Upper lobe of left lung (tissue), 6 donors: ENCODE results near the gene CACNA1H. TPM values are rescaled to one million over a fixed set of nuclear protein-coding genes. Genes with fewer than 3 reads are reported as not detected.

ENCODE experiments used
- ATAC-seq, 2 donors: fragments of 200-7000 bp; cut with Tn5 transposase; one replicate each; pipeline ENCODE4 v1.9.1; 2022; ENCODE audit warnings: mild to moderate bottlenecking in 2 of 2, moderate library complexity in 2 of 2; ENCODE audit not compliant: low FRiP score in 2 of 2
- DNase-seq, 2 donors: peaks; one replicate each; pipeline ENCODE4 v3.0.0-alpha.2; 2019 to 2020
- H3K27ac ChIP-seq, 4 donors: fragments of 200-600 bp; sonication (generic); one replicate each; pipeline ENCODE4 v1.5.1; 2016 to 2019
- H3K27me3 ChIP-seq, 4 donors: fragments of 200-600 bp; sonication (generic); one replicate each; pipeline ENCODE4 v1.5.1; 2017 to 2019
- H3K36me3 ChIP-seq, 4 donors: fragments of 200-600 bp; sonication (generic); one replicate each; pipeline ENCODE4 v1.5.1; 2016 to 2019
- H3K4me1 ChIP-seq, 4 donors: fragments of 200-600 bp; sonication (generic); one replicate each; pipeline ENCODE4 v1.5.1; 2018 to 2019
- H3K4me3 ChIP-seq, 4 donors: fragments of 200-600 bp; sonication (generic); one replicate each; pipeline ENCODE4 v1.5.1; 2017 to 2019; ENCODE audit warnings: mild to moderate bottlenecking in 2 of 4, moderate library complexity in 1 of 4
- H3K9me3 ChIP-seq, 4 donors: fragments of 200-600 bp; sonication (generic); one replicate each; pipeline ENCODE4 v1.5.1; 2018 to 2019
- CTCF ChIP-seq, 6 experiments: fragments of 450-650 bp in 4 of 6; fragments of 200-600 bp in 2 of 6; sonication (generic) in 2 of 6; IDR thresholded peaks; one replicate each; pipeline ENCODE4 v1.5.1; 2016 to 2019; ENCODE audit warnings: antibody characterized with exemption in 6 of 6
- EP300 ChIP-seq, 4 donors: sonication (generic); formaldehyde crosslinking; IDR thresholded peaks; one replicate each; pipeline ENCODE4 v1.5.1; 2017; ENCODE audit warnings: antibody characterized with exemption in 4 of 4, control low read depth in 2 of 4
- POLR2A ChIP-seq, 4 donors: fragments of 450-650 bp; IDR thresholded peaks; one replicate each; pipeline ENCODE4 v1.5.1; 2016 to 2017; ENCODE audit warnings: antibody characterized with exemption in 4 of 4, mild to moderate bottlenecking in 2 of 4
- POLR2AphosphoS5 ChIP-seq, 2 donors: sonication (generic); formaldehyde crosslinking; IDR thresholded peaks; one replicate each; pipeline ENCODE4 v1.5.1; 2017; ENCODE audit warnings: antibody characterized with exemption in 2 of 2
- WGBS, 2 donors: methylation state at CpG; one replicate each; pipeline ENCODE4 v1.1.5; 2017 to 2018; 5-methylcytosine and 5-hydroxymethylcytosine counted together
- total RNA-seq, 6 donors: library from RNA; depleted of rRNA in 4 of 6; stranded (reverse); fragments of >200 nt in 4 of 6; gene quantifications; one replicate each; pipeline versions ENCODE4 v1.1.0 to v1.2.1, GENCODE V29; 2016 to 2021
- donor health status: DM: no; HTN: no; CAD: no; lungs with moderate emphysema.
- donor health status: DM: no; HTN: yes; CAD: no; lungs with severe emphysema.

CACNA1H gene
- total RNA-seq, 6 donors from 2014 or later: 6.4 to 46.1 (median 9.3) TPM

GRCh38 chr16:1112506-1113184, 40.3 kb upstream of the CACNA1H start:
- Histone ChIP-seq H3K36me3 (no peaks in the 10 kb centered on the region), H3K27ac (no peak overlapping the region), H3K9me3 (no peaks in the 10 kb centered on the region), H3K27me3 (peaks cover 0 to 5% (median 1%) of the 10 kb centered on the region in 4 donors), H3K4me1 (no peaks in the 10 kb centered on the region), H3K4me3 (no peak overlapping the region)
- ATAC-seq: no peak
- TF ChIP-seq POLR2A (IDR thresholded peaks at IDR 0.05) (no peak), CTCF (IDR thresholded peaks at IDR 0.05) (no peak), EP300 (IDR thresholded peaks at IDR 0.05) (no peak), POLR2AphosphoS5 (IDR thresholded peaks at IDR 0.05) (no peak)
- no peak for DNase-seq
- 62 to 70% methylated on average over 6 to 25 of the region's 26 CpGs for WGBS, 2 donors

DNA sequence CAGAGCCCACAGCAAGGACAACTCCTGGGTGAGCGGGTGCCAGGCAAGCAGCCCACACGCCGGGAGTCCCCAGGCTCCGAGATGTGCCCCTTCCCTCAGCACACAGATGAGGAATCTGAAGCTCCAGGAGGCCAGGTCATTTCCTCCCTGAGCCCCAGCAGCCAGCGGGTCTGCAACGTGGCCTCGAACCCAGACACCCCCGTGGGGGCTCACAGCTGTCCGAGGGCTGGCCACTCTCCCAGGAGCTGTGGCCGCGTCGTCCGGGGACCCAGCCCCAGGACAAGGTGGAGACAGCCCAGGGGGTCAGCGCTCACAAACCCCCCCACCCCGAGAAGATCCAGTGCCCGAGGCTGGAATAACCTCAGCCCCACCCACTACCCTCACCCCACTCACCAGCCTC, 39.4 kb upstream of the CACNA1H start:
- Histone ChIP-seq H3K27ac (no peak overlapping the region), H3K27me3 (peaks cover 0 to 8% (median 0%) of the 10 kb centered on the region in 4 donors), H3K36me3 (no peaks in the 10 kb centered on the region), H3K4me3 (no peak overlapping the region), H3K9me3 (no peaks in the 10 kb centered on the region), H3K4me1 (no peaks in the 10 kb centered on the region)
- DNase-seq: no peak
- TF ChIP-seq CTCF (IDR thresholded peaks at IDR 0.05) (no peak), POLR2AphosphoS5 (IDR thresholded peaks at IDR 0.05) (no peak), EP300 (IDR thresholded peaks at IDR 0.05) (no peak), POLR2A (IDR thresholded peaks at IDR 0.05) (no peak)
- WGBS, 2 donors: 57 to 71% methylated on average over 4 to 7 of the region's 16 CpGs
- ATAC-seq: no peak

DNA sequence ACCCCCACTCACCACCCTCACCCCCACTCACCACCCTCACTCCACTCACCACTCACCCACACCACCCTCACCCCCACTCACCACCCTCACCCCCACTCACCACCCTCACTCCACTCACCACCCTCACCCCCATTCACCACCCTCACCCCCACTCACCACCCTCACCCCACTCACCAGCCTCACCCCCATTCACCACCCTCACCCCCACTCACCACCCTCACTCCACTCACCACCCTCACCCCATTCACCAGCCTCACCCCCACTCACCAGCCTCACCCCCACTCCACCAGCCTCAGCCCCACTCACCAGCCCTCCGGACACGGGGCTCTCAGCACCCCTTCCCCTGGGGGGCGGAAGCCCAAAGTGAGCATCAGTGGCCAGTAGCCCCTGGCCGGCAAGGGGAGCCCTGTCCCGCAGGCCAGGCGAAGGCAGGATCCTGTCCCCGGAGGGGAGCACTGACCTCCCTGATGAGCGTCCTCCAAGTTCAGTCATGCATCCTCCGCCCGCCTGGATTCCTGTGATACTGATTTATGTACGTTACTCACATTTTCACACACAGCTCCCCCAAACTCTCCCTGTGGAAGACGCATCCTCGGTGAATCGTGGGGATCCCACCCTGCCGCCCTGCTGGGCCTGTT, 38.9 kb upstream of the CACNA1H start:
- H3K9me3 ChIP-seq: no peaks in the 10 kb centered on the region
- TF ChIP-seq CTCF (IDR thresholded peaks at IDR 0.05): no peak
- no peak for TF ChIP-seq POLR2A (IDR thresholded peaks at IDR 0.05)
- no peak for TF ChIP-seq POLR2AphosphoS5 (IDR thresholded peaks at IDR 0.05)
- TF ChIP-seq EP300 (IDR thresholded peaks at IDR 0.05): no peak
- H3K4me3 ChIP-seq: no peak overlapping the region
- peaks cover 0 to 6% (median 0%) of the 10 kb centered on the region in 4 donors for H3K27me3 ChIP-seq
- WGBS, 2 donors: 79 to 84% methylated on average over 9 to 15 of the region's 15 CpGs
- DNase-seq (no peak), ATAC-seq (peak in 1 of 2 donors; percentile 12)
- H3K4me1 ChIP-seq: no peaks in the 10 kb centered on the region
- H3K36me3 ChIP-seq: no peaks in the 10 kb centered on the region
- no peak overlapping the region for H3K27ac ChIP-seq

DNA sequence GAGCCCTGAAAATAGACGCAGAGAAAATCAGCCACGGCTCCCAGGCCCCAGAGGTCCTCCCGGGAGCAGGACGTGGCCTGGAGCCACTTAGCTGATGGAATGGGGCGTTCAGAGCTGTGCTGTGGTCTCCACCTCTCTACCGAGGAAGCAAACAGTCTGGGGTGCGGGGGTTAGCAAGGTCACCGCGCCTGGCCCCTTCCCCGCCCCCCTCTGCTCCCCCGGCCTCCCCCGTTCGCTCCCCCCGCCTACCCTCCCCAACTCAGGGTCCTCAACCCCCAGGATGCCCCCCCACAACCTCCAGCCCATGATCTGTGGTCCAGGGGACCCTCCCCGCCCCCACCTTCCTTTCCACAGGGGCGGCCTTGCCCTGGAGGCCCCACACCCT, 36.2 kb upstream of the CACNA1H start:
- no peak for TF ChIP-seq POLR2AphosphoS5 (IDR thresholded peaks at IDR 0.05)
- TF ChIP-seq EP300 (IDR thresholded peaks at IDR 0.05): no peak
- Histone ChIP-seq H3K4me1 (no peaks in the 10 kb centered on the region), H3K27me3 (peaks cover 0 to 6% (median 0%) of the 10 kb centered on the region in 4 donors), H3K36me3 (no peaks in the 10 kb centered on the region), H3K4me3 (no peak overlapping the region), H3K27ac (no peak overlapping the region), H3K9me3 (no peaks in the 10 kb centered on the region)
- 28 to 67% methylated on average over 6 to 14 of the region's 16 CpGs for WGBS, 2 donors
- no peak for ATAC-seq
- no peak for DNase-seq

DNA sequence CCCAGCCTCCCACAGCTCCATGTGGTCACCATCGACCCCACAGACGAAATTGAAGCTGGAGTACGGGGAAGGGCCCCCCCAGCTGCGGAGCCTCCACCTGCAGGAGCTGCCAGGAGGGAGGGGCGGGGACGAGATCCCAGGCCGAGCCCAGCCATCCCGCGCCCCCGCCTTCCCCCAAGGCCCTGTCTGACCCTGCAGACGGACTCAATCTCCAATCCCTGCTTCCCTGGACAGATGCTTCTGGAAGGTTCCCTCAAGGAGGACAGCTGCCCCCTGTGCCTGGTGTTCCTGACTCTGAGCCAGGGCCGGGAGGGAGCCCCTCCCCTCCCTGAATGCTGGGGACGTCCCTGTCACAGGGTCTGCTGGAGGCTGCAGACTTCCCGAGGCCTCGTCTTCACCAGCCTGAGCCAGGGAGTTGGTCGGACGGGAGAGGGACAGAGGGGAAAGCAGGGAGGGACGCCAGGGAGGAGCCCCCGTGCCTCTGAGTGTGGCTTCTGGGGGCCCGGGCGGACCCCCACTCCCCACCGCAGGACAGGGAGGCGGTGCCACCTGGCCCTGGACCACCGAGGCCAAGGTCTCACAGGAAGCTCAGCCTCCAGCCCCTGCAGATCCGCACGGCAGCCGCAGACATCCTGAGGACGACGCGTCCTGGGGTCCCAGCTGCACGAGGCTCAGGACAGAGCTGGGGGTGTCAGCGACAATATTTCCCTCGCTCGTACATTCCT, 35.6 kb upstream of the CACNA1H start:
- TF ChIP-seq POLR2AphosphoS5 (IDR thresholded peaks at IDR 0.05): no peak
- no peak for TF ChIP-seq CTCF (IDR thresholded peaks at IDR 0.05)
- TF ChIP-seq EP300 (IDR thresholded peaks at IDR 0.05): no peak
- TF ChIP-seq POLR2A (IDR thresholded peaks at IDR 0.05): no peak
- 57 to 62% methylated on average over 14 to 33 of the region's 34 CpGs for WGBS, 2 donors
- peaks cover 0 to 6% (median 0%) of the 10 kb centered on the region in 4 donors for H3K27me3 ChIP-seq

More for the DNA sequence above, 35.6 kb upstream of the CACNA1H start:
- Histone ChIP-seq H3K4me3 (no peak overlapping the region), H3K4me1 (no peaks in the 10 kb centered on the region), H3K36me3 (no peaks in the 10 kb centered on the region), H3K9me3 (no peaks in the 10 kb centered on the region), H3K27ac (no peak overlapping the region)
- ATAC-seq (no peak), DNase-seq (peak in 1 of 2 donors; percentile 56)
